ENCODE measurements around the gene NSUN6. TPM values are rescaled to one million over a fixed set of nuclear protein-coding genes. Genes with fewer than 3 reads are reported as not detected.

NSUN6 gene
- total and polyA plus RNA-seq, 2 experiments from 2014 or later: 18.1 to 37.4 TPM

- Mint-ChIP-seq H3K9me3 (no peaks in the 10 kb centered on the region), H3K27me3 (ENCODE audit: insufficient read depth, low read depth, poor library complexity) (no peaks in the 10 kb centered on the region), H3K27ac (no peak overlapping the region), H3K36me3 (ENCODE audit: low read depth) (no peaks in the 10 kb centered on the region), H3K4me1 (0 out of 3 replicates have a peak, but pooled peaks cover 2% of the 10 kb centered on the region), H3K4me3 (no peak overlapping the region)
- Histone ChIP-seq H3K27ac (ENCODE audit: low read depth) (no peak overlapping the region), H2AFZ (no peak overlapping the region), H3K4me3 (no peak overlapping the region), H3K9me2 (ENCODE audit: insufficient read depth) (no peaks in the 10 kb centered on the region), H4K20me1 (replicated peaks; ENCODE audit: insufficient read depth) (no peaks in the 10 kb centered on the region; the same call in 1 of the 2 replicates), H3K4me2 (no peak overlapping the region), H3K36me3 (ENCODE audit: insufficient read depth) (peaks cover 2% of the 10 kb centered on the region; the same call in 1 of the 2 replicates), H3K4me1 (ENCODE audit: insufficient read depth) (no peaks in the 10 kb centered on the region), H3F3A (replicated peaks; ENCODE audit: low read depth) (no peaks in the 10 kb centered on the region), H3K27me3 (ENCODE audit: insufficient read depth) (no peaks in the 10 kb centered on the region), H3K79me2 (replicated peaks; ENCODE audit: insufficient read depth) (no peaks in the 10 kb centered on the region)
- DNase-seq (ENCODE audit: low spot score) (no peak), ATAC-seq (no peak)
- TF ChIP-seq EZH2 (IDR thresholded peaks at IDR 0.05; ENCODE audit: low read depth, unreplicated experiment) (no peak), NANOG (IDR thresholded peaks at IDR 0.05; ENCODE audit: borderline replicate concordance) (no peak), ETS1 (IDR thresholded peaks at IDR 0.05) (no peak), CREB1 (CRISPR knock-in tag; IDR thresholded peaks at IDR 0.05; ENCODE audit: low read depth) (no peak), JUNB (IDR thresholded peaks at IDR 0.05; ENCODE audit: unreplicated experiment) (no peak), POLR2AphosphoS5 (IDR thresholded peaks at IDR 0.05; ENCODE audit: low read depth) (no peak), ZNF331 (CRISPR knock-in tag; IDR thresholded peaks at IDR 0.05; ENCODE audit: low read depth) (no peak)
Measured at GRCh38 chr10:18606051-18606695, 45.2 kb downstream of the NSUN6 start.

GRCh38 chr10:18601321-18601720 is 50.1 kb downstream of the NSUN6 start:
- H3K4me3 Mint-ChIP-seq: no peak overlapping the region
- Histone ChIP-seq H3K4me3 (no peak overlapping the region), H3K36me3 (ENCODE audit: insufficient read depth) (no peaks in the 10 kb centered on the region), H3K9me2 (ENCODE audit: insufficient read depth) (no peaks in the 10 kb centered on the region), H3K79me2 (replicated peaks; ENCODE audit: insufficient read depth) (no peaks in the 10 kb centered on the region), H3K4me2 (no peak overlapping the region), H3K27me3 (ENCODE audit: insufficient read depth) (no peaks in the 10 kb centered on the region), H2AFZ (no peak overlapping the region), H3F3A (replicated peaks; ENCODE audit: low read depth) (no peaks in the 10 kb centered on the region), H4K20me1 (replicated peaks; ENCODE audit: insufficient read depth) (no peaks in the 10 kb centered on the region), H3K27ac (ENCODE audit: low read depth) (no peak overlapping the region), H3K4me1 (ENCODE audit: insufficient read depth) (no peaks in the 10 kb centered on the region)
- ATAC-seq: no peak
- no peaks in the 10 kb centered on the region for H3K27me3 Mint-ChIP-seq (ENCODE audit: insufficient read depth, low read depth, poor library complexity)
- H3K4me1 Mint-ChIP-seq: no peaks in the 10 kb centered on the region
- no peaks in the 10 kb centered on the region for H3K9me3 Mint-ChIP-seq
- peak; percentile 5 for DNase-seq (ENCODE audit: low spot score)
- no peak overlapping the region for H3K27ac Mint-ChIP-seq
- no peaks in the 10 kb centered on the region for H3K36me3 Mint-ChIP-seq (ENCODE audit: low read depth)
- TF ChIP-seq CTCF (conservative IDR thresholded peaks at IDR 0.05; ENCODE audit: low read depth in 2 of 2): no peak
- no peak for TF ChIP-seq JUNB (IDR thresholded peaks at IDR 0.05; ENCODE audit: unreplicated experiment)
- no peak for TF ChIP-seq NANOG (IDR thresholded peaks at IDR 0.05; ENCODE audit: borderline replicate concordance)
- TF ChIP-seq ZNF462 (CRISPR knock-in tag; IDR thresholded peaks at IDR 0.05): no peak
- TF ChIP-seq ZNF114 (CRISPR knock-in tag; IDR thresholded peaks at IDR 0.05): no peak
- TF ChIP-seq CREB1 (CRISPR knock-in tag; IDR thresholded peaks at IDR 0.05; ENCODE audit: low read depth): no peak
- no peak for TF ChIP-seq ZNF331 (CRISPR knock-in tag; IDR thresholded peaks at IDR 0.05; ENCODE audit: low read depth)
- no peak for TF ChIP-seq ETS1 (IDR thresholded peaks at IDR 0.05)
- TF ChIP-seq EZH2 (IDR thresholded peaks at IDR 0.05; ENCODE audit: low read depth, unreplicated experiment): no peak
